Measurements from ENCODE around the gene PDLIM5.
"Not testable (repeated sequence)": the region's sequence is repeated elsewhere in the genome, so short reads cannot be mapped to it uniquely, and the experiment has no call there.

Gene PDLIM5

GRCh38 chr4:94466923-94467322 is 15.2 kb downstream of the PDLIM5 start:
- DNase-seq: no peak

- DNase-seq: no peak
These were observed 16.5 kb downstream of the PDLIM5 start for GRCh38 chr4:94468093-94468769.

- no peak for DNase-seq
These were observed 17.6 kb downstream of the PDLIM5 start for GRCh38 chr4:94469221-94469784.

GRCh38 chr4:94470132-94470531 is 18.4 kb downstream of the PDLIM5 start:
- DNase-seq: no peak

GRCh38 chr4:94470782-94471181 is 19.0 kb downstream of the PDLIM5 start:
- DNase-seq: not testable (repeated sequence)

- DNase-seq: no peak
These were observed 20.5 kb downstream of the PDLIM5 start for GRCh38 chr4:94472056-94472826.

GRCh38 chr4:94475050-94475449 is 23.3 kb downstream of the PDLIM5 start:
- no peak for DNase-seq

- DNase-seq: no peak
These were observed 24.1 kb downstream of the PDLIM5 start for GRCh38 chr4:94475794-94476193.

- no peak for DNase-seq
These were observed 25.5 kb downstream of the PDLIM5 start for GRCh38 chr4:94477227-94477626.

- not testable (repeated sequence) for DNase-seq
These were observed 27.1 kb downstream of the PDLIM5 start for GRCh38 chr4:94478805-94479204.

- DNase-seq: no peak
These were observed 27.8 kb downstream of the PDLIM5 start for GRCh38 chr4:94479358-94480141.

- no peak for DNase-seq
These were observed 28.7 kb downstream of the PDLIM5 start for GRCh38 chr4:94480362-94480951.

GRCh38 chr4:94483895-94484294 is 32.2 kb downstream of the PDLIM5 start:
- DNase-seq: no peak

GRCh38 chr4:94484818-94485217 is 33.1 kb downstream of the PDLIM5 start:
- no peak for DNase-seq

- no peak for DNase-seq
These were observed 34.6 kb downstream of the PDLIM5 start for GRCh38 chr4:94486372-94486801.

- DNase-seq: no peak
These were observed 36.9 kb downstream of the PDLIM5 start for GRCh38 chr4:94488670-94489069.

- DNase-seq: no peak
These were observed 37.4 kb downstream of the PDLIM5 start for GRCh38 chr4:94489098-94489497.

GRCh38 chr4:94490437-94490836 is 38.7 kb downstream of the PDLIM5 start:
- DNase-seq: no peak

GRCh38 chr4:94491322-94491721 is 39.6 kb downstream of the PDLIM5 start:
- DNase-seq: no peak

- DNase-seq: no peak
These were observed 43.7 kb downstream of the PDLIM5 start for GRCh38 chr4:94495408-94495807.

- no peak for DNase-seq
These were observed 45.9 kb downstream of the PDLIM5 start for GRCh38 chr4:94497690-94498089.

GRCh38 chr4:94498502-94498901 is 46.8 kb downstream of the PDLIM5 start:
- DNase-seq: no peak

- no peak for DNase-seq
These were observed 48.9 kb downstream of the PDLIM5 start for GRCh38 chr4:94500685-94501084.
